Esophagus muscularis mucosa (tissue), 4 donors: Measurements from ENCODE around the gene NCR2.

Experiments
- EP300 ChIP-seq: sonication (generic); formaldehyde crosslinking; IDR thresholded peaks from one replicate; pipeline ENCODE4 v1.6.1; 2017; ENCODE audit warnings: antibody characterized with exemption
- POLR2A ChIP-seq: fragments of 450-650 bp; IDR thresholded peaks from one replicate; pipeline ENCODE4 v1.6.1; 2017; ENCODE audit warnings: antibody characterized with exemption, moderate library complexity, mild to moderate bottlenecking, low read depth
- POLR2AphosphoS5 ChIP-seq, 2 donors: sonication (generic); formaldehyde crosslinking; IDR thresholded peaks; one replicate each; pipeline ENCODE4 v1.6.1; 2017; ENCODE audit warnings: antibody characterized with exemption in 2 of 2
- TF ChIP-seq, protein P1 (sequence below), 3 experiments: fragments of 200-600 bp in 2 of 3; fragments of 450-650 bp in 1 of 3; sonication (generic) in 2 of 3; IDR thresholded peaks; one replicate each; pipeline ENCODE4 v1.5.1; 2017 to 2019; ENCODE audit warnings: antibody characterized with exemption in 3 of 3, mild to moderate bottlenecking in 2 of 3, moderate library complexity in 1 of 3

DNA sequence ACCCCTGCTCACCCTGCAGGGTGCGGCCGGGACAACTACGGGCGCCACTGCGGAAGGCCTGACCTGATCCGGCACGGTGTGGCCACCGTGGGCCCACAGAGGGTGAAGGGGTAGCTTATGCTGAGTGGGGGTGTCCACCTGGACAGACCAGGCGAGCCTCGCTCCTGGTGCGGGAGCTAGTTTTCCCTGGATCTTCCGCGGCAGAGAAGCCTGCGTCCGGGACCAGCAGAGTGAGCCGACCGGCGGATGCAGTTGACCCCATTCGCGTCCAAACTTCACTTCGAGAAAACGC is 38.2 kb downstream of the NCR2 start:
- TF ChIP-seq, protein P1, sequence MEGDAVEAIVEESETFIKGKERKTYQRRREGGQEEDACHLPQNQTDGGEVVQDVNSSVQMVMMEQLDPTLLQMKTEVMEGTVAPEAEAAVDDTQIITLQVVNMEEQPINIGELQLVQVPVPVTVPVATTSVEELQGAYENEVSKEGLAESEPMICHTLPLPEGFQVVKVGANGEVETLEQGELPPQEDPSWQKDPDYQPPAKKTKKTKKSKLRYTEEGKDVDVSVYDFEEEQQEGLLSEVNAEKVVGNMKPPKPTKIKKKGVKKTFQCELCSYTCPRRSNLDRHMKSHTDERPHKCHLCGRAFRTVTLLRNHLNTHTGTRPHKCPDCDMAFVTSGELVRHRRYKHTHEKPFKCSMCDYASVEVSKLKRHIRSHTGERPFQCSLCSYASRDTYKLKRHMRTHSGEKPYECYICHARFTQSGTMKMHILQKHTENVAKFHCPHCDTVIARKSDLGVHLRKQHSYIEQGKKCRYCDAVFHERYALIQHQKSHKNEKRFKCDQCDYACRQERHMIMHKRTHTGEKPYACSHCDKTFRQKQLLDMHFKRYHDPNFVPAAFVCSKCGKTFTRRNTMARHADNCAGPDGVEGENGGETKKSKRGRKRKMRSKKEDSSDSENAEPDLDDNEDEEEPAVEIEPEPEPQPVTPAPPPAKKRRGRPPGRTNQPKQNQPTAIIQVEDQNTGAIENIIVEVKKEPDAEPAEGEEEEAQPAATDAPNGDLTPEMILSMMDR (IDR thresholded peaks at IDR 0.05), result no peak
- TF ChIP-seq EP300, result no peak
- no peak for TF ChIP-seq POLR2AphosphoS5 (IDR thresholded peaks at IDR 0.05)
- TF ChIP-seq POLR2A, result no peak
